HL-60 (cell line): ENCODE data around the gene DNAJC2.

Experiments
- DNase-seq, 2 experiments: peaks; one replicate each; pipeline ENCODE4 v3.0.0-alpha.2; 2010 to 2020; ENCODE audit warnings: low read depth in 1 of 2, low spot score in 1 of 2
- H3K27ac ChIP-seq: fragments of 250-450 bp; sonication (Bioruptor Pico); replicated peaks from 2 replicates; pipeline ENCODE4 v1.5.1; 2020; ENCODE audit warnings: mild to moderate bottlenecking, moderate library complexity
- H3K27me3 ChIP-seq: fragments of 250-450 bp; sonication (Bioruptor Pico); 2 replicates; pipeline ENCODE4 v1.5.1; 2021; ENCODE audit warnings: mild to moderate bottlenecking, moderate library complexity; ENCODE audit not compliant: insufficient read depth, poor library complexity, severe bottlenecking
- H3K4me3 ChIP-seq: replicated peaks from 2 replicates; pipeline ENCODE4 v1.5.1; 2011; ENCODE audit warnings: mild to moderate bottlenecking, control low read depth, low read length; ENCODE audit not compliant: insufficient read depth
- GABPA ChIP-seq: IDR thresholded peaks from 2 replicates; pipeline ENCODE4 v1.6.1; 2012; ENCODE audit warnings: low read depth
- POLR2AphosphoS5 ChIP-seq: IDR thresholded peaks from 2 replicates; pipeline ENCODE4 v1.6.1; 2012; ENCODE audit warnings: low read depth
- SPI1 ChIP-seq: IDR thresholded peaks from 2 replicates; pipeline ENCODE4 v1.6.1; 2012; ENCODE audit warnings: low read depth, mild to moderate bottlenecking, borderline replicate concordance
- TF ChIP-seq, protein P1 (sequence below): IDR thresholded peaks from 2 replicates; pipeline ENCODE4 v1.6.1; 2012; ENCODE audit warnings: low read depth; ENCODE audit not compliant: insufficient replicate concordance
- TF ChIP-seq, protein P2 (sequence below): IDR thresholded peaks from one replicate; pipeline ENCODE4 v1.5.1; 2011; ENCODE audit warnings: low read length, control low read depth, inconsistent platforms; ENCODE audit not compliant: insufficient read depth

The DNAJC2 gene

DNA sequence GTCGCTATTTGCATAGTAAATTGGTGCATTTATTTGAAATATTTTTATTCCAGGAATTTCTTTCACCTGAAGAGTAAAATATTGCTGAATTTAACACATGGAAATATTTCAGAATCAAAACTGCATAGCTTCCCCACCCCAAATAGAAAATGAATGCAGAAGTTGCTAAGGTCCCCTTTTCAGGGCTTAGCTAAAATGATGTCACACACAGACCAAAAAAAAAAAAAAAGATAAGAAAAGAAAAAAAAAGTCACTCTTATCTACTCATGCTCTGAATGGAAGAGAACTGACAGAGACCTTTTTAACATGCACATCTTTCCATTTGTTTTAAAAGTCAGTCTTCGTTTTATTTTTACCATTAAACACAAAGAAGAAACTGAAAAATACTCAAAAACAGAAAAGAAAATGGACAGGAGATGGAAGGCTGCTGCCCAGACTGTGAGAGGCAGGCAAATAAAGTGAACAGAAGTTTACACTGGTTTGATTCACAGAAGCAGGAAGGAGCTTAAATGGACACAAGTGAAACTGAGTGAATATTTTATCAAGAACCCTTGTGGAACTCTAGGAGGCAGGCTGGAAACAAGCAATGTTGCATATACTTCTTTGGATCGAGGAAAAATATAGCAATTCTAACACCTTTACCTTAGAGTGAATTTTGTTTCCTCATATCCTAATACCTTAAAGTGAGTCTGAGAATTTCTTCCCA is 34.9 kb upstream of the DNAJC2 start:
- no peak for TF ChIP-seq SPI1
- TF ChIP-seq, protein P1, sequence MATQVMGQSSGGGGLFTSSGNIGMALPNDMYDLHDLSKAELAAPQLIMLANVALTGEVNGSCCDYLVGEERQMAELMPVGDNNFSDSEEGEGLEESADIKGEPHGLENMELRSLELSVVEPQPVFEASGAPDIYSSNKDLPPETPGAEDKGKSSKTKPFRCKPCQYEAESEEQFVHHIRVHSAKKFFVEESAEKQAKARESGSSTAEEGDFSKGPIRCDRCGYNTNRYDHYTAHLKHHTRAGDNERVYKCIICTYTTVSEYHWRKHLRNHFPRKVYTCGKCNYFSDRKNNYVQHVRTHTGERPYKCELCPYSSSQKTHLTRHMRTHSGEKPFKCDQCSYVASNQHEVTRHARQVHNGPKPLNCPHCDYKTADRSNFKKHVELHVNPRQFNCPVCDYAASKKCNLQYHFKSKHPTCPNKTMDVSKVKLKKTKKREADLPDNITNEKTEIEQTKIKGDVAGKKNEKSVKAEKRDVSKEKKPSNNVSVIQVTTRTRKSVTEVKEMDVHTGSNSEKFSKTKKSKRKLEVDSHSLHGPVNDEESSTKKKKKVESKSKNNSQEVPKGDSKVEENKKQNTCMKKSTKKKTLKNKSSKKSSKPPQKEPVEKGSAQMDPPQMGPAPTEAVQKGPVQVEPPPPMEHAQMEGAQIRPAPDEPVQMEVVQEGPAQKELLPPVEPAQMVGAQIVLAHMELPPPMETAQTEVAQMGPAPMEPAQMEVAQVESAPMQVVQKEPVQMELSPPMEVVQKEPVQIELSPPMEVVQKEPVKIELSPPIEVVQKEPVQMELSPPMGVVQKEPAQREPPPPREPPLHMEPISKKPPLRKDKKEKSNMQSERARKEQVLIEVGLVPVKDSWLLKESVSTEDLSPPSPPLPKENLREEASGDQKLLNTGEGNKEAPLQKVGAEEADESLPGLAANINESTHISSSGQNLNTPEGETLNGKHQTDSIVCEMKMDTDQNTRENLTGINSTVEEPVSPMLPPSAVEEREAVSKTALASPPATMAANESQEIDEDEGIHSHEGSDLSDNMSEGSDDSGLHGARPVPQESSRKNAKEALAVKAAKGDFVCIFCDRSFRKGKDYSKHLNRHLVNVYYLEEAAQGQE: no peak
- TF ChIP-seq GABPA: no peak
- TF ChIP-seq, protein P2, sequence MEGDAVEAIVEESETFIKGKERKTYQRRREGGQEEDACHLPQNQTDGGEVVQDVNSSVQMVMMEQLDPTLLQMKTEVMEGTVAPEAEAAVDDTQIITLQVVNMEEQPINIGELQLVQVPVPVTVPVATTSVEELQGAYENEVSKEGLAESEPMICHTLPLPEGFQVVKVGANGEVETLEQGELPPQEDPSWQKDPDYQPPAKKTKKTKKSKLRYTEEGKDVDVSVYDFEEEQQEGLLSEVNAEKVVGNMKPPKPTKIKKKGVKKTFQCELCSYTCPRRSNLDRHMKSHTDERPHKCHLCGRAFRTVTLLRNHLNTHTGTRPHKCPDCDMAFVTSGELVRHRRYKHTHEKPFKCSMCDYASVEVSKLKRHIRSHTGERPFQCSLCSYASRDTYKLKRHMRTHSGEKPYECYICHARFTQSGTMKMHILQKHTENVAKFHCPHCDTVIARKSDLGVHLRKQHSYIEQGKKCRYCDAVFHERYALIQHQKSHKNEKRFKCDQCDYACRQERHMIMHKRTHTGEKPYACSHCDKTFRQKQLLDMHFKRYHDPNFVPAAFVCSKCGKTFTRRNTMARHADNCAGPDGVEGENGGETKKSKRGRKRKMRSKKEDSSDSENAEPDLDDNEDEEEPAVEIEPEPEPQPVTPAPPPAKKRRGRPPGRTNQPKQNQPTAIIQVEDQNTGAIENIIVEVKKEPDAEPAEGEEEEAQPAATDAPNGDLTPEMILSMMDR: no peak
- TF ChIP-seq POLR2AphosphoS5: no peak

DNA sequence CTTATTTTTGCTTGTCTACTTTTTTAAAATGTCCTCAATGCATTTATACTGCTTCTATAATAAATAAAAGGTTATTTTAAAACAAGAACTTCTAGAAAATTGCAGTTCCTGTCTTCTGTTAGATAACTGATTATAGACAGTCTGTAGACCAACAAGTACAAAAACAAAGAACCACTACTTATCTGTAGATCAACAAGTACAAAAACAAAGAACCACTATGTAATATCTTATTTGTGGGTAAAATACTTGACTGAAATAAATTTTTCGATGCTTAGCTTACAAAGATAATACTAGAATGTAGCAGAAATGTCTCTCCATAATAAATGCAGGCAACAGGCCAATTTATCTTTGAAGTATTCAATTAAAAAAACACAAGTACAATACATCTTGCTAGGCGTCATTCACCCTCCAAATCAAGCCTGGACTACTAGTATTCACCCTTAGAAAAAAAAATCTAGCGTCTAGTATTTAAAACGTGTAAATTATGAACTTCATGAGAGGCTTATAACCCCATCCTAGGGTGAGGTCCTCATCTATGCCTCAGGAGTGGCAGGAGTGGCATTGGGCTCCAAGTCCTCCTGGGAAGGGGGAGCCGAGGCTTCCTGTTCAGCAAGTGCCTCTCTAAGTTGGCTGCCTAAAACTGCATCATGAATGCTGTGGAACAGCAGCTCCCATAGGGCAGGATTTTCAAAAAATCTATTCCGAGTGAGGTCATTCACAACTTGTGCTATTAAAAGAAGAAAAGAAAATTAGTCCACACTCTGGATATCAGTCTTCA is 29.5 kb upstream of the DNAJC2 start:
- DNase-seq: no peak
- no peak overlapping the region for H3K27ac ChIP-seq
- H3K4me3 ChIP-seq: no peak overlapping the region
- H3K27me3 ChIP-seq: no peaks in the 10 kb centered on the region
- TF ChIP-seq POLR2AphosphoS5: no peak
- TF ChIP-seq, protein P2: no peak
- no peak for TF ChIP-seq GABPA
- TF ChIP-seq, protein P1: no peak
- no peak for TF ChIP-seq SPI1

More for the DNA sequence above, 34.9 kb upstream of the DNAJC2 start:
- Histone ChIP-seq H3K27ac (no peak overlapping the region), H3K4me3 (no peak overlapping the region), H3K27me3 (no peaks in the 10 kb centered on the region)
- DNase-seq: no peak

DNA sequence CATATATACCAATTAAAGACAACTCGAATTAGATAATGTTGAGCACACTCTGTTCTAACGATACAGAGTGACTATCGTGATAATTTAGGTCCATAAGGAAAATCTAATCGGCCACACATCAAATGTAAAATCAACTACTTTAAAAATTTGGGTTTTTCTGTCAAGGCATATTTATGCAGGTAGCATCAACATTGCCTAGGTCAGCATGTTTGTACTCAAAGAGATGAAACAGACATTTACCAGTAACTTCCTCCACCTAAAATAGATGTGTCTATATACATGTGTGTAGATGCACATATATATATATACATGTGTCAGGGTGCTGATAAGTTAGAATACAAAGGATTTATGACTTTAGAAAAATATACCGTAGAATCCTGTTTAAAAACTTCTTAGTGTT is 24.9 kb upstream of the DNAJC2 start:
- no peaks in the 10 kb centered on the region for H3K27me3 ChIP-seq
- H3K27ac ChIP-seq: no peak overlapping the region
- no peak overlapping the region for H3K4me3 ChIP-seq
- TF ChIP-seq, protein P2: no peak
- TF ChIP-seq SPI1 (no peak), GABPA (no peak), POLR2AphosphoS5 (no peak)
- TF ChIP-seq, protein P1: no peak
- no peak for DNase-seq
